ENCODE results near the gene RAI1.

RAI1 gene

GRCh38 chr17:17668775-17669579 is 12.3 kb upstream of the RAI1 start:
- no peak for ATAC-seq
- TF ChIP-seq SNAI2 (CRISPR knock-in tag; IDR thresholded peaks at IDR 0.05) (no peak), ZNF8 (CRISPR knock-in tag; IDR thresholded peaks at IDR 0.05) (no peak), PPARA (CRISPR knock-in tag; IDR thresholded peaks at IDR 0.05; ENCODE audit: borderline replicate concordance) (no peak), PATZ1 (CRISPR knock-in tag; IDR thresholded peaks at IDR 0.05; ENCODE audit: borderline replicate concordance) (no peak), ESRRG (CRISPR knock-in tag; IDR thresholded peaks at IDR 0.05) (no peak), TOX (CRISPR knock-in tag; IDR thresholded peaks at IDR 0.05; ENCODE audit: borderline replicate concordance) (no peak), CSDC2 (CRISPR knock-in tag; IDR thresholded peaks at IDR 0.05) (no peak), ZFP30 (CRISPR knock-in tag; IDR thresholded peaks at IDR 0.05) (no peak), ZNF70 (CRISPR knock-in tag; IDR thresholded peaks at IDR 0.05) (no peak)

GRCh38 chr17:17669580-17670235 is 11.6 kb upstream of the RAI1 start:
- TF ChIP-seq ARNTL (CRISPR knock-in tag; IDR thresholded peaks at IDR 0.05; ENCODE audit: borderline replicate concordance, low read depth) (no peak), ZNF8 (CRISPR knock-in tag; IDR thresholded peaks at IDR 0.05) (no peak), ESRRG (CRISPR knock-in tag; IDR thresholded peaks at IDR 0.05) (no peak), ISL1 (CRISPR knock-in tag; IDR thresholded peaks at IDR 0.05) (no peak), ZFP3 (CRISPR knock-in tag; IDR thresholded peaks at IDR 0.05) (no peak)
- ATAC-seq, result no peak

- no peak for TF ChIP-seq OSR1 (CRISPR knock-in tag; IDR thresholded peaks at IDR 0.05)
- no peak for TF ChIP-seq ZC3H10 (CRISPR knock-in tag; IDR thresholded peaks at IDR 0.05)
- TF ChIP-seq PATZ1 (CRISPR knock-in tag; IDR thresholded peaks at IDR 0.05; ENCODE audit: borderline replicate concordance), result no peak
- no peak for TF ChIP-seq RARB (CRISPR knock-in tag; IDR thresholded peaks at IDR 0.05)
- no peak for TF ChIP-seq POU6F1 (CRISPR knock-in tag; IDR thresholded peaks at IDR 0.05; ENCODE audit: borderline replicate concordance, low read depth)
- no peak for TF ChIP-seq TCF4 (CRISPR knock-in tag; IDR thresholded peaks at IDR 0.05; ENCODE audit: borderline replicate concordance)
- no peak for TF ChIP-seq ESRRG (CRISPR knock-in tag; IDR thresholded peaks at IDR 0.05)
- TF ChIP-seq CSDC2 (CRISPR knock-in tag; IDR thresholded peaks at IDR 0.05), result no peak
- TF ChIP-seq SNAI2 (CRISPR knock-in tag; IDR thresholded peaks at IDR 0.05), result no peak
- no peak for TF ChIP-seq TSHZ2 (CRISPR knock-in tag; IDR thresholded peaks at IDR 0.05)
- no peak for TF ChIP-seq ZNF70 (CRISPR knock-in tag; IDR thresholded peaks at IDR 0.05)
- no peak for TF ChIP-seq ZFP30 (CRISPR knock-in tag; IDR thresholded peaks at IDR 0.05)
- TF ChIP-seq CREB5 (CRISPR knock-in tag; IDR thresholded peaks at IDR 0.05; ENCODE audit: low read depth), result no peak
- no peak for TF ChIP-seq ZNF565 (CRISPR knock-in tag; conservative IDR thresholded peaks at IDR 0.05; ENCODE audit: low read depth)
- no peak for TF ChIP-seq ARNTL (CRISPR knock-in tag; IDR thresholded peaks at IDR 0.05; ENCODE audit: borderline replicate concordance, low read depth)
- no peak for TF ChIP-seq PPARA (CRISPR knock-in tag; IDR thresholded peaks at IDR 0.05; ENCODE audit: borderline replicate concordance)
- TF ChIP-seq GLIS3 (CRISPR knock-in tag; IDR thresholded peaks at IDR 0.05), result no peak
- no peak for TF ChIP-seq ZNF8 (CRISPR knock-in tag; IDR thresholded peaks at IDR 0.05)
- no peak for TF ChIP-seq ZFP3 (CRISPR knock-in tag; IDR thresholded peaks at IDR 0.05)
- ATAC-seq, result no peak
These were observed 10.5 kb upstream of the RAI1 start for GRCh38 chr17:17670701-17671305.

All from SK-N-SH treated with all-trans-retinoic acid at 6 μM for 48 hours (cell line).